ENCODE data around the gene SLC2A5. TPM values are rescaled to one million over a fixed set of nuclear protein-coding genes. Genes with fewer than 3 reads are reported as not detected.

Gene SLC2A5, protein sequence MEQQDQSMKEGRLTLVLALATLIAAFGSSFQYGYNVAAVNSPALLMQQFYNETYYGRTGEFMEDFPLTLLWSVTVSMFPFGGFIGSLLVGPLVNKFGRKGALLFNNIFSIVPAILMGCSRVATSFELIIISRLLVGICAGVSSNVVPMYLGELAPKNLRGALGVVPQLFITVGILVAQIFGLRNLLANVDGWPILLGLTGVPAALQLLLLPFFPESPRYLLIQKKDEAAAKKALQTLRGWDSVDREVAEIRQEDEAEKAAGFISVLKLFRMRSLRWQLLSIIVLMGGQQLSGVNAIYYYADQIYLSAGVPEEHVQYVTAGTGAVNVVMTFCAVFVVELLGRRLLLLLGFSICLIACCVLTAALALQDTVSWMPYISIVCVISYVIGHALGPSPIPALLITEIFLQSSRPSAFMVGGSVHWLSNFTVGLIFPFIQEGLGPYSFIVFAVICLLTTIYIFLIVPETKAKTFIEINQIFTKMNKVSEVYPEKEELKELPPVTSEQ
- not detected for total RNA-seq

- ATAC-seq = no peak
These were observed at the start of gene SLC2A5 for GRCh38 chr1:9069326-9070100. Gene SLC2A5 (minus strand): TSS chr1:9069635. CDS start chr1:9069536, 99 bp downstream.

DNA sequence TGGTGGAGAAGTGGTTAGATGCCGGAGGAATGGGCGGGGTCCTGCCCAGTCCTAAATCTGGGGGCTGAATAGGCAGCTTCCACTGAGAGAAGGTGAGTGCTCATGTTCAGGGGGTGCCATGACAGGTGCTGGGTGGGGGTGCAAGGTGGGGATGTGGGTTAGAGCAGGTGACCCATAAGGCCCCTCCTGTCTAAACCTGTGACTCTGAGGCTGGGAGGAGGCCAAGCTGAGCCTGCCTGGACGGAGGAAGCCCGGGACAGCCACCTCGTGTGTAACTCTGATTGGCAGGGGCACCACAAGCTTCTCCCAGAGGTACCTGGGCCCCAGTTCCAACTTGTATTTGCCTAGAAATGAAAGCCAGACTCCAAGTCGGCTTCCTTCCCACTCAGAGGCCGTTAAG is 48.8 kb upstream of the SLC2A5 start:
- no peak for DNase-seq
- Mint-ChIP-seq H3K4me1 (ENCODE audit: low read depth) (peaks cover 16% of the 10 kb centered on the region), H3K9me3 (ENCODE audit: insufficient read depth) (no peaks in the 10 kb centered on the region), H3K27me3 (ENCODE audit: low read depth) (no peaks in the 10 kb centered on the region), H3K36me3 (ENCODE audit: low read depth) (no peaks in the 10 kb centered on the region), H3K27ac (no peak overlapping the region), H3K4me3 (no peak overlapping the region)
- no peak for ATAC-seq
- POLR2A ChIA-PET = no interaction called here
- CTCF ChIA-PET = interaction anchor here (0.5 to 0.6 kb wide), 2 partner anchors 78 to 803 kb away, joined by 3 read pairs; no protein-coding TSS in a partner anchor

More at GRCh38 chr1:9069326-9070100, at the start of gene SLC2A5:
- CTCF ChIA-PET = interaction anchor here (0.9 kb wide), 1 partner anchor 41 kb away, joined by 3 read pairs; no protein-coding TSS in a partner anchor
- no peak for DNase-seq
- Mint-ChIP-seq H3K9me3 (ENCODE audit: insufficient read depth) (no peaks in the 10 kb centered on the region), H3K4me3 (no peak within 1 kb of the TSS), H3K36me3 (ENCODE audit: low read depth) (no peaks in the 10 kb centered on the region), H3K4me1 (ENCODE audit: low read depth) (peaks cover 10% of the 10 kb centered on the region), H3K27ac (no peak within 1 kb of the TSS), H3K27me3 (ENCODE audit: low read depth) (peaks cover 37% of the 10 kb centered on the region)
- POLR2A ChIA-PET = no interaction called here

DNA sequence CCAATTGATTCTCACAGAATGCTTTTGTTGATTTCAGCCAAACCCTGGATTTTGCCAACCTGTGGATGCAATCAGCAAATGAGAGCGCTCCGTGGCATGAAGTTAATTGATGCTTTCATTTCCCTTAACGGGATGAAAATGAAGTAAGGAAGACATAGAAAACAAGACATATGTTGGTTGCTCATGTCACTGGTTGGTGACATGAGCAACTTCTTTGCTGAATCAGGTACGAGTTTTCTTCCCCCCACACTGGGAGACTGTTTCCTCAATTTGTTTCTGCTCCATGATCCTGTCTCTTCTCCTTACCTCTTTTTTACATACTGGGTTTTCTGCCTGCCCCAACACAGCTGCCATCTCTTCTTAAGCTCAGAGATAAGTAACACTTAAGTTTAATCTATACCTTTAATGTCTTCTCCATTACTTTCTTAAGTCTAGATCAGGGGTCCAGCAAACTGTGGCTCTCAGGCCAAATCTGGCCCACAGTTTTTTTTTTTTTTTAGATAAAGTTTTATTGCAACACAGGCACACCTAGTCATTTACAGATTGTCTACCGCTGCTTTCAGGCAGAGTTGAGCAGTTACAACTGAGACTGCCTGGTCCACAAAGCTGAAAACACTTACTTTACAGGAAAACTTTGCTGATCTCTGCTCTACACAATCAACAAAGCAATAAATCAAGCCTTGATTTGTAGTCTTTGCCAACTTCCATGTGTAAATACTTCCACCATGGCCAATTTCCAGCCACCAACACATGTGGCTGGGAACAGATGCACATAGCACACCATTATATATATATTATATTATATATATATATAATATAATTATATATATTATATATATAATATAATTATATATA is 46.1 kb upstream of the SLC2A5 start:
- ChIA-PET CTCF (interaction anchor here (0.6 to 1.4 kb wide), 3 partner anchors 26 to 476 kb away, joined by 3 to 9 read pairs (median 4); no protein-coding TSS in a partner anchor), POLR2A (interaction anchor here (0.6 kb wide), 1 partner anchor 193 kb away, joined by 4 read pairs; no protein-coding TSS in a partner anchor)
- H3K9me3 Mint-ChIP-seq (ENCODE audit: insufficient read depth) = no peaks in the 10 kb centered on the region
- no peaks in the 10 kb centered on the region for H3K27me3 Mint-ChIP-seq (ENCODE audit: low read depth)
- H3K4me3 Mint-ChIP-seq = no peak overlapping the region
- no peaks in the 10 kb centered on the region for H3K36me3 Mint-ChIP-seq (ENCODE audit: low read depth)
- no peak overlapping the region for H3K27ac Mint-ChIP-seq
- no peak for ATAC-seq
- H3K4me1 Mint-ChIP-seq (ENCODE audit: low read depth) = peaks cover 16% of the 10 kb centered on the region
- no peak for DNase-seq

DNA sequence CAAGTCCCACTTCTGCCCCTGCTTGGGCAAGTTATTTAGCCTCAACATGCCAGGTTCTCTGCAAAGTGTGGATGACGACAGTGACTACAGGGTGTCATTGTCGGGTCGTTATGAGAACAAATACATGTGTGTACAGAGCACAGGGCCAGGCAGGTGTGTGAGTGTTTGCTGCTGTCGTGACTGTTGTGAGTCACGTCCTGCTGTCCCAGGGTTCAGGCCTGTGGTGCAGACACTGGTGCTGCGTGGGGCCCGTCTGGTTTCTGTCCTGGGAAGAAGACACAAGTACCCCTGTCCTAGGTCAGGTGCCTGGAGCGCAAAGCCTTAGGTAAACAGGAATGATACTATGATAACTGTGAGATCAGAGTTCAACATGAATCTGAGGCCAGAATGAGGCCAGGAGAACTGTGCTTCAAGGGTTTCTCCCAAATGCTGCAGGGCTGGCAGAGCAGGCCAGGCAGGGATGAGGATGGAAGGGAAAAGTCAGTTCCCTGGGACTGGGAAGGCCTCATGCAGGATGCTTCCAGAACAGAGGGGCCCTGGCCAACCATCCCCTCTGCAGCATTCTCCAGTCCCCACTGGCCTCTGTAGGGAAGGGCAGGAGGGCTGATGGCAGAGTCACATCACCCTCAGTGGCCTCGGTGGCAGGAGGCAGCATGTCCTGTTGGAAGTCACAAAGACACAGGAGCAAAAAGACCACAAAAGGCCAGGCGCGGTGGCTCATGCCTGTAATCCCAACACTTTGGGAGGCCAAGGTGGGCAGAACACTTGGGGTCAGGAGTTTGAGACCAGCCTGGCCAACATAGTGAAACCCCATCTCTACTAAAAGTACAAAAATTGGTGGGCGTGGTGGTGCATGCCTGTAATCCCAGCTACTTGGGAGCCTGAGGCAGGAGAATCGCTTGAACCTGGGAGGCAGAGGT is 43.8 kb upstream of the SLC2A5 start:
- DNase-seq = no peak
- H3K27me3 Mint-ChIP-seq (ENCODE audit: low read depth) = no peaks in the 10 kb centered on the region
- no peak overlapping the region for H3K4me3 Mint-ChIP-seq
- CTCF ChIA-PET = interaction anchor here (1.4 to 4.5 kb wide), 3 partner anchors 8 to 378 kb away, joined by 5 to 22 read pairs (median 10); no protein-coding TSS in a partner anchor
- POLR2A ChIA-PET = no interaction called here
- ATAC-seq = no peak
- H3K27ac Mint-ChIP-seq = no peak overlapping the region
- H3K36me3 Mint-ChIP-seq (ENCODE audit: low read depth) = no peaks in the 10 kb centered on the region
- peaks cover 16% of the 10 kb centered on the region for H3K4me1 Mint-ChIP-seq (ENCODE audit: low read depth)
- H3K9me3 Mint-ChIP-seq (ENCODE audit: insufficient read depth) = no peaks in the 10 kb centered on the region

- H3K27ac Mint-ChIP-seq = no peak overlapping the region
- H3K27me3 Mint-ChIP-seq (ENCODE audit: low read depth) = no peaks in the 10 kb centered on the region
- ChIA-PET POLR2A (no interaction called here), CTCF (interaction anchor here (0.7 to 4.5 kb wide), 9 partner anchors 9 to 379 kb away, joined by 3 to 44 read pairs (median 10); no protein-coding TSS in a partner anchor)
- H3K36me3 Mint-ChIP-seq (ENCODE audit: low read depth) = no peaks in the 10 kb centered on the region
- H3K4me3 Mint-ChIP-seq = no peak overlapping the region
- ATAC-seq (no peak), DNase-seq (no peak)
- no peaks in the 10 kb centered on the region for H3K9me3 Mint-ChIP-seq (ENCODE audit: insufficient read depth)
- peaks cover 16% of the 10 kb centered on the region for H3K4me1 Mint-ChIP-seq (ENCODE audit: low read depth)
These were observed 42.5 kb upstream of the SLC2A5 start for GRCh38 chr1:9111957-9112356.

GRCh38 chr1:9111357-9111691 is 41.9 kb upstream of the SLC2A5 start:
- ATAC-seq (no peak), DNase-seq (no peak)
- Mint-ChIP-seq H3K9me3 (ENCODE audit: insufficient read depth) (no peaks in the 10 kb centered on the region), H3K36me3 (ENCODE audit: low read depth) (no peaks in the 10 kb centered on the region), H3K4me1 (ENCODE audit: low read depth) (peaks cover 16% of the 10 kb centered on the region), H3K27ac (no peak overlapping the region), H3K27me3 (ENCODE audit: low read depth) (no peaks in the 10 kb centered on the region), H3K4me3 (no peak overlapping the region)
- ChIA-PET CTCF (interaction anchor here (0.6 to 4.5 kb wide), 24 partner anchors 9 to 380 kb away, joined by 3 to 44 read pairs (median 4); partner anchors contain the start of genes GPR157 and H6PD), POLR2A (no interaction called here)

DNA sequence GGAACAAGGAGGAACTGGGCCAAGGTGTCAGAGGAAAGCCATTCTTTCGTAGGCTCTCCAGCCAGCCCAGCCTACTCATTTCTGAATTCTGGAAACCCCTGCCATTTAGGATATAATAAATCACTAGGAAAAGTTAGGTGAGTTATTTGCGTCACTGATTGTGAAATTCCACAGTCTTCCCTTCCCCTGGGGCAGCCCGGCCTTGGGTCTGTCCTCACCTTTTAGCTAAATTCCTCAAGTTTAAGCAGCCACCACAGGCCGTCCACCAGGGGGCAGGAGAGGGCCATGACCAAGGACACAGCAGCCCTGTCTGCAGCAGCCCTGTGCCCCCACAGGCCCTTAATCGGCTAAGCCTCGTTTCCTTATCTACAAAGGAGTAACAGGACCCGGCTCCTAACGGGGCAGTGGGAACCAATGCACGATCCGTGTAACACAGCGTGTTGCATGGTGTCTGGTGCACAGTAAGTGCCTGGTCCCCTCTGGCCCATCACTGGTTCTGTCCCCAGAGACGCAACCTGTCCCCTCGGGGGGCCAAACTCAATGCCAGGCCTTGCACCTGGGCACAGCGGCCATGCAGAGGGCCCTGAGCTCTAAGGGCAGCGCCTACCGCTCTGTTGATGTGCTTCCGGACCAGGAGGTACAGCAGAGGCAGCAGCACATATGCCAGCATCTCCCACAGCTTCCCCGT is 41.4 kb upstream of the SLC2A5 start:
- peak; percentile 82 for ATAC-seq
- POLR2A ChIA-PET = no interaction called here
- Mint-ChIP-seq H3K4me1 (ENCODE audit: low read depth) (peaks cover 16% of the 10 kb centered on the region), H3K36me3 (ENCODE audit: low read depth) (no peaks in the 10 kb centered on the region), H3K27ac (no peak overlapping the region), H3K9me3 (ENCODE audit: insufficient read depth) (no peaks in the 10 kb centered on the region), H3K4me3 (no peak overlapping the region), H3K27me3 (ENCODE audit: low read depth) (no peaks in the 10 kb centered on the region)
- peak; percentile 90 for DNase-seq
- CTCF ChIA-PET = interaction anchor here (0.6 to 4.5 kb wide), 24 partner anchors 9 to 380 kb away, joined by 3 to 44 read pairs (median 4); partner anchors contain the start of genes GPR157 and H6PD

- ChIA-PET CTCF (interaction anchor here (1.1 to 4.3 kb wide), 3 partner anchors 87 to 159 kb away, joined by 3 to 44 read pairs (median 9); no protein-coding TSS in a partner anchor), POLR2A (no interaction called here)
- no peaks in the 10 kb centered on the region for H3K9me3 Mint-ChIP-seq (ENCODE audit: insufficient read depth)
- H3K4me1 Mint-ChIP-seq (ENCODE audit: low read depth) = peaks cover 16% of the 10 kb centered on the region
- no peak for ATAC-seq
- no peaks in the 10 kb centered on the region for H3K27me3 Mint-ChIP-seq (ENCODE audit: low read depth)
- no peak overlapping the region for H3K27ac Mint-ChIP-seq
- no peak for DNase-seq
- no peaks in the 10 kb centered on the region for H3K36me3 Mint-ChIP-seq (ENCODE audit: low read depth)
- H3K4me3 Mint-ChIP-seq = no peak overlapping the region
These were observed 38.7 kb upstream of the SLC2A5 start for GRCh38 chr1:9108056-9108665.

DNA sequence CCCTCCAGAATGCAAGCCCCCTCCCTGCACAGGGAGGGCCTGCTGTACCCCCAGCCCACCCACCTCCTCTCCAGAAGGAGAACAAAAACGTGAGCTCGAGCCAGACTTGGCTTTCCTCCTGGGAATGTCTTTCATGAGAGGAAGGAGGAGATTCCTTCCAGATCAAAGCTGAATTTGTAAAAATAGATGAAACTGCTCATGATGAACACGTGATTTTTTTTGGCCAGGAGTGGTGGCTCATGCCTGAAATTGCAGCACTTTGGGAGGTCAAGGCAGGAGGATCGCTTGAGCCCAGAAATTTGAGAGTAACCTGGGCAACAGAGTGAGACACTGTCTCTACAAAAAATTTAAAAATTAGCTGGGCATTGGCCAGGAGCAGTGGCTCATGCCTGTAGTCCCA is 37.7 kb upstream of the SLC2A5 start:
- peaks cover 16% of the 10 kb centered on the region for H3K4me1 Mint-ChIP-seq (ENCODE audit: low read depth)
- H3K4me3 Mint-ChIP-seq = no peak overlapping the region
- CTCF ChIA-PET = interaction anchor here (1.1 to 2.0 kb wide), 2 partner anchors 90 to 160 kb away, joined by 3 to 9 read pairs; no protein-coding TSS in a partner anchor
- H3K27me3 Mint-ChIP-seq (ENCODE audit: low read depth) = no peaks in the 10 kb centered on the region
- H3K9me3 Mint-ChIP-seq (ENCODE audit: insufficient read depth) = no peaks in the 10 kb centered on the region
- ATAC-seq (no peak), DNase-seq (no peak)
- POLR2A ChIA-PET = no interaction called here
- H3K27ac Mint-ChIP-seq = no peak overlapping the region
- no peaks in the 10 kb centered on the region for H3K36me3 Mint-ChIP-seq (ENCODE audit: low read depth)

GRCh38 chr1:9106286-9106685 is 36.9 kb upstream of the SLC2A5 start:
- Mint-ChIP-seq H3K27me3 (ENCODE audit: low read depth) (no peaks in the 10 kb centered on the region), H3K27ac (no peak overlapping the region), H3K4me1 (ENCODE audit: low read depth) (peaks cover 7% of the 10 kb centered on the region), H3K4me3 (no peak overlapping the region), H3K9me3 (ENCODE audit: insufficient read depth) (no peaks in the 10 kb centered on the region), H3K36me3 (ENCODE audit: low read depth) (no peaks in the 10 kb centered on the region)
- DNase-seq (no peak), ATAC-seq (no peak)
- POLR2A ChIA-PET = no interaction called here
- CTCF ChIA-PET = interaction anchor here (1.9 to 2.0 kb wide), 2 partner anchors 90 to 101 kb away, joined by 6 to 9 read pairs; no protein-coding TSS in a partner anchor
